ENCODE results near the gene FARS2.

DNA sequence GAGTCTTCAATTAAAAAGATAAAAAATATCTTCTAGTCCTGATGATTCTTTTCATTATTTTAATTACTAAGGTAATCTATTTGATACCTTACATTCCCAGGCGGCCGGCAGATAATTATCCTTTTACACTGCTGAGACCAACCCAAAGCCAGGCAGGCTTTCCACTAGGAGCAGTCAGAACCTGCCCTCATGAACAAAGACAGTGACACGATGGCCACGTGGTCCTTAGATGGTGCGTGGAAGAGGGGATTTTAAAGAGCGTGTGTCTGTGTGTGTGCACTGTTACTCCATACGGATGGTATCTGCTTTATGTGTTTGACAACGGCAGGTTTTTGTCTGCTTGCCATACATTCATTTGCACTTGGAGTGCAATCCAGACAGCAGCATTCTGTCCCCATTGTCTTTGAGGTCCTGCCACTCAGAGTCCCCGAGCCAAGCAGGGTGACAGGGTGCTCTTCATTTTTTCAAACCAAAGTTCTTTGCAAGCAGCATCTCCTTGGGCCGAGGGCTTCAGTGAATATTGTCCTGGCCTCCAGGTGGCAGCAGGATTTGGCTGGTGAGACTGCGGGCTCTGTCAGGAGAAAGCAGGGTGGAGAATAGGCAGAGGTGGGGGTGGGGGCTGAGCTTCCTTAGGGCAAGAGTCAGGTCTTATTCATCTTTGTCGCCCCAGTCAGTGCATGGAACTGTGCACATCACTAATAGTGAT is 484.9 kb downstream of the FARS2 start:
- TF ChIP-seq, protein P1, sequence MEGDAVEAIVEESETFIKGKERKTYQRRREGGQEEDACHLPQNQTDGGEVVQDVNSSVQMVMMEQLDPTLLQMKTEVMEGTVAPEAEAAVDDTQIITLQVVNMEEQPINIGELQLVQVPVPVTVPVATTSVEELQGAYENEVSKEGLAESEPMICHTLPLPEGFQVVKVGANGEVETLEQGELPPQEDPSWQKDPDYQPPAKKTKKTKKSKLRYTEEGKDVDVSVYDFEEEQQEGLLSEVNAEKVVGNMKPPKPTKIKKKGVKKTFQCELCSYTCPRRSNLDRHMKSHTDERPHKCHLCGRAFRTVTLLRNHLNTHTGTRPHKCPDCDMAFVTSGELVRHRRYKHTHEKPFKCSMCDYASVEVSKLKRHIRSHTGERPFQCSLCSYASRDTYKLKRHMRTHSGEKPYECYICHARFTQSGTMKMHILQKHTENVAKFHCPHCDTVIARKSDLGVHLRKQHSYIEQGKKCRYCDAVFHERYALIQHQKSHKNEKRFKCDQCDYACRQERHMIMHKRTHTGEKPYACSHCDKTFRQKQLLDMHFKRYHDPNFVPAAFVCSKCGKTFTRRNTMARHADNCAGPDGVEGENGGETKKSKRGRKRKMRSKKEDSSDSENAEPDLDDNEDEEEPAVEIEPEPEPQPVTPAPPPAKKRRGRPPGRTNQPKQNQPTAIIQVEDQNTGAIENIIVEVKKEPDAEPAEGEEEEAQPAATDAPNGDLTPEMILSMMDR (IDR thresholded peaks at IDR 0.05; ENCODE audit: poor library complexity) = peak; percentile 25
- TF ChIP-seq EZH2 (IDR thresholded peaks at IDR 0.05; ENCODE audit: borderline replicate concordance) = no peak

Measured in hepatocyte (in vitro differentiated cells).